CD4-positive, alpha-beta T cell treated with Interleukin-1 beta for 1 hour (primary cell): ENCODE data around the gene CDPF1.
A peak's percentile ranks its signal among the peaks of the same experiment; 100 is the strongest.

ENCODE experiments used
- DNase-seq, 2 donors: peaks; one replicate each; pipeline ENCODE4 v3.0.0-alpha.2; 2020 to 2022

CDPF1 gene, protein sequence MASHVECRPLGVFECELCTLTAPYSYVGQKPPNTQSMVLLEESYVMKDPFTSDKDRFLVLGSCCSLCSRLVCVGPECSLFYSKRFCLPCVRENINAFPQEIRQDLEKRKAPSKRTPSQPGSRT

DNA sequence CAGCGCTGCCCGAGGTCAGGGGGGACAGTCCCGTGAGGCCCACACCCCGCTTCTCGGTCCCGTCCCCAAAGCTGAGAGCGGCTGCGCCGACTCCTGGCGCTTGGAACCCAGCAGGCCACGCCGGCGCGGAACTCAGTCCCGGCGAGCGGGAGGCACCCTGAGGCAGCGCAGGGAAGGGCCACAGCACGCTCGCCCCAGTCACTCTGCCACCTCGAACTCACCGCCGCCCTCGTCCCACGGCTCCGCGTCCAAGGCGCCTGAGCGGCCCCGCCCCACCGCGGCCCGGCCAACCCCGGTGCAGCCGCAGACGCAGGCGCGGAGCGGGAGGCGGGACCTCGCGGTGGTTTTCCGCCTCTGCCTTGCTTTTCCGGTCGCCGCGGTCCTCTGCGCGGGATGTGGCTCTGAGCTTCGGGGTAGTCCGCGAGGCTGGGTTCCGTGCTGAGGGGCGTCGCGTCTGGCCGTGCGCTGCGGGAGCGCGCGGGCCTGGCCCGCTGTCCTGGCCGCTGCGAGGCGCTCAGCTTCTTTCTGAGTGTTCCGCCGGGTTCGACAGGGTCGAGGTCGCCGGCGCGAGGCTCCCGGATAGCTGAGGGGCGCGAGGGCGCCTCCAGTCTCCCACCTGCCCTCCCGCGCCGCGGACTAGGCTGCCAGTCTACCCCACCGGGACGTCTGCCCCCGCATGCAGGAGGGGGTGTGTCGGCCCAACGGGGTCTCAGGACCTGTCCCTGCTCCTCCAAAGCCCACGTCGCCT is at the start of gene CDPF1:
Gene CDPF1 (minus strand): TSS at position 259 of the 748 bp plus-strand sequence. CDS start 2,009 bp downstream, outside the sequence.
- DNase-seq: peak; percentile 90

GRCh38 chr22:46299101-46299500 is 49.0 kb upstream of the CDPF1 start:
- no peak for DNase-seq

GRCh38 chr22:46297151-46297812 is 47.2 kb upstream of the CDPF1 start:
- no peak for DNase-seq

- DNase-seq: peak; percentile 98 to 99
Measured at GRCh38 chr22:46296257-46297150, 46.4 kb upstream of the CDPF1 start, which contains the start of gene GTSE1. GTSE1 (plus strand) TSS chr22:46296870; CDS start chr22:46297401, 531 bp downstream.

GRCh38 chr22:46295277-46295971 is 45.3 kb upstream of the CDPF1 start:
- no peak for DNase-seq

DNA sequence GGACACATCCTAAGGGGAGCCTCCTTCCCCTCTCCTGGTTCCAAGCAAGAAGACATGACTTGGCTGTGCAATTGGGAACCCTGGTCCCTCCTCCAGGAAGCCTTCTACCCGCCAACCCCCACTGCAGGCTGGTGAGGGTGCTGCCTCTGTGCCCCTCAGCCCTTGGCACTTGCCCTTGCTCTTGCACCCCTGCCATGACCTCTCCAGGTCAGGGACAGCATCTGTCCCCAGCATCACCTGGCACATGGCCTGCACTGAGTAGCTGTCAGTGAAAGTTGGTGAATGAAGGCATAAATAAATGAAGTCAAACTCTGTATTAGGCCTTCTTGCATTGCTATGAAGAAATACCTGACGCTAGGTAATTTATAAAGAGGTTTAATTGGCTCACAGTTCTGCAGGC is 44.7 kb upstream of the CDPF1 start:
- no peak for DNase-seq

DNA sequence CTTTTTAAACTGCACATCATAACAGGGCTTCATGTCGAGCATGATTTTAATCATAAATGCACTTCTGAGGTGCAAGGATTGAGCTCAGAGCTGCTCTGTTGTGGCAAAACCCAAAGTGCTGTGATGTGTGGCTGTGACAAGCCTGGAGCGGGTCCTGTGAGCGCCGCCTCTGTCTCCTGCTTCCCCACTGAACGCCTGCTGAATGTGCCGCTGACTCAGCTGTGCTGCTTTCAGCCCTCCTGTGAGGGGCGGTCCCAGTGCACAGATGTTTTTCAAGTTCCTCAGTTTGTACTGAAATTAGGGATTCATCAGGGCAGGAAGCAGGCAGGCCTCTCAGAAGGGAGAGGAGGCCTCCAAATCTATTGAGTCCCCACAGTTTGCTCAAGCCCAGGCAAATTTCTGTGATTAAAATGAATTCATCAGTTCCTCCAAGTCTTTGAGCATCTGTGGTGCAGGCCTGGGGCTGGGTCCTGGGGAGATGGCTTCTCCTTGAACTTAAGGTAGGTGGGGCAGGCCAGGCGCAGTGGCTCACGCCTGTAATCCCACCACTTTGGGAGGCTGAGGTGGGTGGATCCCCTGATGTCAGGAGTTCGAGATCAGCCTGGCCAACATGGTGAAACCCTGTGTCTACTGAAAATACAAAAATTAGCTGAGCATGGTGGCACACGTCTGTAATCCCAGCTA is 43.6 kb upstream of the CDPF1 start:
- peak in 1 of 2 donors; percentile 37 for DNase-seq

DNA sequence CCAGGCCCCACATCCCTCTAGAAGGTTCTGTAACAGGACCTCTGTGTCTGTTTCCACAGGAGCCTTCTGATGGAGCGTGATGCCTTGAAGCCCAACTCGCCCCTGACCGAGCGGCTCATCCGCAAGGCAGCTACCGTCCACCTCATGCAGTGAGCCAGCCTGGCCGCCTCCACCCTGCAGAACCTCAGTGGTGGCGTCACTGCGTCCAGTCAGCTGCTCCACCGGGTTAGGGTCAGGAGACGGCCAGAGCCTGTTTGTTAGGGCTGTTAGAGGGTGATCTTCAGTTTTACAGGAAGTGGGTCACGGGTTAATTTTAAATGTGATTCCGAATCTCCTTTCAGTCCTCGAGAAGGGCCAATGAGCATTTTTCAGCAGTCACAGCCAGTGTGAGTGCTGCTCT is 42.6 kb upstream of the CDPF1 start:
- DNase-seq: no peak

GRCh38 chr22:46292173-46292572 is 42.1 kb upstream of the CDPF1 start:
- no peak for DNase-seq

GRCh38 chr22:46290843-46291785 is 41.0 kb upstream of the CDPF1 start:
- no peak for DNase-seq

DNA sequence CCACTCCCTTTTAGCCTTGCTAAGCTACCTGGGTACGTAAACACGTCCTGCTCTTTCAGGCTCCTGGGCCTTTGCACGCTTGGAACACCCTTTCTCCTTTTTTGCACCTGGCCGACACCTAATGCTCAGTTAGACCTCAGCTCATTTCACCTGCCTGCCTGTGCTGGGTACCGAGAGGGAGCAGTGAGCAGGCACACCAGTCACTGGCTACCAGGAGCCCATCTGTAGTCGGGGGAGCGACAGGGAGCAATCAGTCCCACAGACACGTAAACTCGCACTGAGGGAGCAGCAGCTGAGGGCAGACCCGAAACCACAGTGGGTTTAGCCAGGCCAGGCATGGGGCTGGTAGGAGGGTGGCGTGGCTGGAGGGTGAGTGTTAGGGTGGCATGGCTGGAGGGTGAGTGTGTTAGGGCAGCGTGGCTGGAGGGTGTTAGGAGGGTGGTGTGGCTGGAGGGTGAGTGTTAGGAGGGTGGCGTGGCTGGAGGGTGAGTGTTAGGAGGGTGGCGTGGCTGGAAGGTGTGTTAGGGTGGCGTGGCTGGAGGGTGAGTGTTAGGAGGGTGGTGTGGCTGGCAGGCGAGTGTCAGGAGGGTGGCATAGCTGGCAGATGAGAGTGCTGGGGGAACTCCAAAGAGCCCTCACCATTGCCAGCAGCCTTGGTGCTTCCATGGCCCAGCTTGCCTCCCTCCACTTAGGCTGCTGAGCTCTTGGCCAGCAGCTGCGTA is 40.2 kb upstream of the CDPF1 start:
- peak; percentile 11 to 18 for DNase-seq

DNA sequence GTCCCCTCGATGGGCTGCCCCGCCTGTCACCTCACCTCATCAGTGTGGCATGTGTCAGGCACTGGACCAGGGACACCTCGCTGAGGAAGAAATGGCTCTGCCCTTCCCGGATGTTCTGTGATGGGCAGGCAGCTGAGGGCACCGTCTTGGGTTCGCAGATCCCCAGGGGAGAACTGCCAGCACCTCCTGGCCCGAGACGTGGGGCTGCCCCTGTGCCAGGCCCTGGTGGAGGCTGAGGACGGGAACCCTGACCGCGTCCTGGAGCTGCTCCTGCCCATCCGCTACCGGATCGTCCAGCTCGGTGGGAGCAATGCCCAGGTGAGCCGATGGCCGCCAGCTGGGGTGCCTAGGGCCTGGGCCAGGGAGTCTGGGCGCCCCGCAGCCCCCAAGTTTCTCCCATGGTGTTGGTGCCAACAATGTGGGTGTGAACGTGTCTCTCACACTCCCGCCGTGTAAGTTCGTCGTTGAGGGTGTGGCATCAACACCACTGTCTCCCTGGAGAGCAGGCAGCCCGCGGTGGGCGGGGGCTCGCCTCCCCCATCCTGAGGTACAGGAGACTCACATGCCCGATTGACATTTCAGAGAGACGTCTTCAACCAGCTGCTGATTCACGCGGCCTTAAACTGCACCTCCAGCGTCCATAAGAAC is 39.3 kb upstream of the CDPF1 start:
- DNase-seq: peak; percentile 63 to 65

GRCh38 chr22:46288846-46289243 is 38.8 kb upstream of the CDPF1 start:
- no peak for DNase-seq

DNA sequence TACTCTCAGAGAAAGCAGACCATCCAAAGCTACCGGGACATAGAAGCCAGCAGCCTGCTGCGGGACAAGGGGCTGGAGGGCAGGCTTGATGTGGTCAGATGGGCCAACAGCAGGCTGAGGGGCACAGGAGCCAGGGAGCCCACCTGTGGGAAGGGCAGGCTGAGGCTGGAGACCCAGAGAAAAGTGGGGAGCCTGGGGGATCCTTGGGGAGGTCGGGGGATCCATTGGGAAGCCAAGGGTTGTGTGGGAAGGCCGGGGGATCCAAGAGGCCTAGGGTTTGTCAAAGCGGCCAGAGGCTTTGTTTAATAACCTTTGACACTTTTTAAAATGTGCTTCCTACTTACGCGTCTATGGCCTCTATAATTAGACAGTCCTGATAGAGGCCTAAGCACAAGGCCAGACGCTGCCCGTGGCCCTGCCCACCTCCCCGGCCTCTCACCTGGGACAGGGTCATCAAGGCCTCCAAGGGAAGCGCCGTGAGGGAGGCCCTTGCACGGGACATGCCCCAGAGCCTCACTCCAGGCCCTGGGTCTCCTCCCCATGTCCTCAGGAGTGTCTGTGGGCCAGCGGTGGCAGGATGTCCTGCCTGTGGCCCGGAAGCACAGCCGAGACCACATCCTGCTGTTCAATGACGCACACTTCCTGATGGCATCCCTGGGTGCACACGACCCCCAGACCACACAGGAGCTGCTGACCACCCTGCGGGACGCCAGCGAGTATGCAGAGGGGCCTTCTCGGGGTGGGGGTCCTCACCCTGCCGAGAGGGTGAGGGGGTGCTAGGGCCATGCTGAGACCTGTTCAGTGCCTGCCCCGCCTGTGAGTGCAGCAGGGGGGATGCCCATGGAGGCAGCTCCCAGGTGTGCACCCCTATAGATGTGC is 38.0 kb upstream of the CDPF1 start:
- peak; percentile 53 to 71 for DNase-seq

DNA sequence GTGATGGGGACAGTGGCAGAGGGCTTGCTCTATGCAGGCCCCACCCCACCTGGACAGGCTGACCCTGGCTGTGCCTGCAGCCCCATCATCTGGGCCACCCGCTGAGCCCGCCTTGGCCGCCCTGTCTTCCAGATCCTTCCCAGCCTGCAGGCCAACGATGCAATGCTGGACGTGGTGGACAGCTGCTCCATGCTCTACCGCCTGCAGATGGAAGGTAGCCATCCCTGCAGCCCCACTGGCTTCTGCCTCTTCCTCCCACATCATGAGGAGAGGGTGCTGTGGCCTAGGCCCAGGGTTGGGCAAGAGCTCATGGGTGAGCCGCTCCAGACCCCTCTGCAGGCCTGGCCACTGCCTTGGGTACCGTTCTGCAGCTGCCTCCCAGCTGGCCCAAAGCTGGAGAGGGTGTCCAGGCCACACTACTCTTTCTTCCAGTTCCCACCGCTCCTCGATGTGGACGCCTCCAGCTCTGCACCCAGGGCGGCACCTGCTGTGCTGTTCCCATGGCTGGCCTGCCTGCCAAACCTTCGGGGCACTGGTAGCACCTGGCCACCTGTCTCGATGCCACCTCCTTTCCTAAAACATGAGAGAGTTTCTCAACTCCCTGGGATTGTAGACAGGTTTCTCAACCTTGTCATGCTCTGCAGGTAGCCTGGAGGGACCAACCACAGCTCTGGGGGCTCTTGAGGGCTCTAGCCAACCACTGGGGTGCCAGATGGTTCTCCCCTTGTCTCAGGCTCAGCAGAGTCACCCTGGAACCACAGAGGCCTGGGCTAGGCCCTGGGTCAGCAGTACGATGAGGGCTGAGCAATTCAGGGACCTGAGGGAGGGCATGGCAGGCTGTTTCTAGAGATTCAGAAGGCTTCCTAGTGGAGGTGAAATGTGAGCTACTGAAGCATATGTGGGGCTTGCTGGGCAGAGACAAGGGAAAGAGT is 37.1 kb upstream of the CDPF1 start:
- DNase-seq: no peak

- no peak for DNase-seq
Measured at GRCh38 chr22:46286006-46286405, 35.9 kb upstream of the CDPF1 start.
